Pulmonary artery endothelial cell (primary cell): ENCODE measurements around the gene RSPO1. TPM values are rescaled to one million over a fixed set of nuclear protein-coding genes. Genes with fewer than 3 reads are reported as not detected.

Experiments used
- DNase-seq: peaks from one replicate; pipeline ENCODE4 v3.0.0-alpha.2; 2011; ENCODE audit warnings: low read depth, low spot score
- total RNA-seq: library from RNA; depleted of rRNA; stranded (reverse); fragments of >200 nt; gene quantifications from 2 replicates; pipeline ENCODE4 v1.2.3, GENCODE V29; 2014

The RSPO1 gene
- total RNA-seq, 1 donor from 2014 or later, result not detected

DNA sequence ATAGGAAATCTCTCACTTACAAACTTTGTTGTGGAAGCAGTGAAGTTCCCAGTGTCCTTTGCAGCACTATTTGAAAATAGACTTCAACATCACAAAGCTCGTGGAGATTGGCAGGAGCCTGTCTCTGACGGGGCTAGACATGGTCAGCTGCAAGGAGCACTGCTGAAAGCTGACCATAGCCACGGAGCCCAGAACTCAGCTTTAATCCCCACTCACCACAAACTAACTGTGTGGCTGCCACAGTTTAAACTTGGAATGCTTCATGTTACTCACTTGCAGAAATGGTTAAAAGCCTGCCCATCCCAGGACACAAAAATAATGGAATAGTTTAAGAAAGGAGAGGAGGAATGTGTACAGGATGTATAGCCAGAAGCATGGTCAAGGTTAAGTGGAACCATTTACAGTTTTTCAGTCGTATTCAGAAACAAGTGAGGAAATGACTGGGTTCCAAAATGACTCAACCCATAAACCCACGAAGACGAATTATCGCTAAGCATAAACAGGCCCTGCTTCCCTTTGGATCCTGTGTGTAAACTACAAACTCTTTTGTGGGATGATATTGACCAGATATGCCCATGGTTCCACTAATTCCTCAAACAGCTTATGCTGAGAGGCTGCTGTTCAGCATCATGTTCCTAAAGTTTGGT is 59.7 kb downstream of the RSPO1 start:
- no peak for DNase-seq

DNA sequence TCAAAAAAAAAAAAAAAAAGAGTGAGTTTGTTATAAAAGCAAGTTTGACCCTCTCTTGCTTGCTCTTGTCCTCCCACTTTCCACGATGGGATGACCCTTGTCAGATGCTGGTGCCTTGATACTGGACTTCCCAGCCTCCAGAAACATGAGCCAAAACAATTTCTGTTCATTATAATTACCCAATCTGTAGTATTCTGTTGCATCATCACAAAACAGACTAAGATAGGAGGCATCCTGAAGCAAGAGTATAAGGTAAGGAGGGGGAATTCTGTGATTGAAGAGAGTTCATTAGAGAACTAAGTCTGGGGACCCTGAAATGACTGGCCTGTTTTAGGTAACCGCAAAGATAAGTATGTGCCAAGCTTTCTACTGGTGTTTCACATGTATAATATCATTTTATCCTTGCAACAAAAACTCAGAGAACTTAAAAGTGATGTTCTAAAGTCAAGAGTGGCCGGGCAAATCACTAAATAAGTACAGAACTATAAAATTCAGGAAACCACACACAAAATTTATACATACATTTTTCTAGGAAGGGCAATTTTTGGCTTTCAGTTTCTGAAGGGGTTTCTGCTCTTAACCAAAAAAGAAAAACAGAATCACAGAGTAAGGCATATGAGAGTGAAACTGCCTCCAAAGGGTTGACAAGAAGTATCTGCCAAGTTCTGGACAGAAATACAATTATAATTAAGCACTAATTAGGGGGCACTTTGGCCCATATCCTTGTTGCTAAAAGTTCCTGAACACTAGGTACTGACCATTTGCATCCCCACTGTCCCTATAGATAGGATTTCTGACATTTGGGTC is 64.0 kb downstream of the RSPO1 start:
- no peak for DNase-seq

DNA sequence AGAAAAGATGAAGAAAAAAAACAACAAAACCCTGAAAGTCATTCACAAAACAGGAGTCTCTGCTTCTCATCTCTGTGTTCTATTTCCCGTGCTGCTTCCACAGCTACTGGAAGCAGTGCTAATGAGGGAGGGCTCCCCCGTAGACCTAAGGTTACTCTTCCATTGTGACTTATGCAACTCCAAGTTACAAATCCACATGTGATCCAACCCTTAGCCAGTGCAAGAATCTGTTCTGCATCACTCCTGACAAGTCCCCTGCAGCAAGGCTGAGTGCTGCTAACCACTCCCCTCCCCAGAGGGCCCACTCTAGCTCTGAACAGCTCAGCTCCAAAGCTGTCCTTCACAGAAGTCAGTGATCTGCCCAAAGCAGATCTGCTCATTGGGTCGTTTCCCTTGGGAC is 67.7 kb downstream of the RSPO1 start:
- DNase-seq, result no peak

DNA sequence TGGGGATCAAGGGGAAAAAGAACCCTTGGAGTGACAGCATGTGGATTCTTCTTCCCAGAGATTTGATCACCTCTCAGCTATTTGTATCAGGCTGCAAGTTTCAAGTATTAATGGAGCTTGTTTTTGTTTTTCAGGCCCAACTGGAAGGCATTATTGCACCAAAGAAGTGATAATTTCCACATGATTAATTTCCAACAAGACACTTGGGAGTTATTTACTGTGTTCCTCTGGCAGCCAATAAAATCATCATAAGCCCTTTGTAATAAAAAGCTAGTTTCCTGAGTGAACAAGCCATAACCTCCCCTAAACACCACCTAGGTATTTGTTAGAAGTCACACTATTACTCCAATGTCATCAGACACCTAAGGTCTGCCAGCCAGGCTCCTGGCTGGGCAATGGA is 69.8 kb downstream of the RSPO1 start:
- DNase-seq, result no peak

DNA sequence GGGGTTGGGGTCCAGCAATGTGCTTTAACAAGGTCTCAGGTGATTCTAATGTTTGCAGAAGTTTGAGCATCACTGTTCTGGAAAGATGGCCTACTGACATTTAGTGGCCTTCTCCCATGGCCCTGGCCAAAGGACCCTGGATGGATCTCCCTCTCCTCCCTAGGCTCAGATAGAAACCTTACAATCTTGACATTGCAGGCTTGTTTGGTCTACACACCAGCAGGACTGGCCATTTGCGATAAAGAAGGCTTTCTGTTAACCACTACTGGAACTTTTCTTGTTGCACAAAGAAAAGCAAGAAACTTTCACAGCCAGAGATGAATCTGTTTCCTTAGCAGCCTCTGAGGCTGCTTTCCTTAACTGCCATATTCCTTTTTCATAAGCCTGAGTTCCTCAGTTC is 71.7 kb downstream of the RSPO1 start:
- DNase-seq, result no peak

Other genes starting within 250 kb of the RSPO1 start
- gene ZC3H12A, start 160.3 kb downstream of the RSPO1 start, total RNA-seq, result 5.7 and 6.3 TPM in 2 replicates
- gene MEAF6, start 120.1 kb downstream of the RSPO1 start, total RNA-seq, result 41.0 and 54.5 TPM in 2 replicates
- gene SNIP1, start 80.6 kb downstream of the RSPO1 start, total RNA-seq, result 15.5 and 23.5 TPM in 2 replicates
- 2.0 and 3.2 TPM in 2 replicates for gene DNALI1, start 78.0 kb downstream of the RSPO1 start, total RNA-seq
- gene GNL2, start 39.0 kb downstream of the RSPO1 start, total RNA-seq, result 99.7 and 108 TPM in 2 replicates
- gene CDCA8, start 57.6 kb upstream of the RSPO1 start, total RNA-seq, result 8.6 and 22.2 TPM in 2 replicates
- not detected in 2 replicates for gene EPHA10, start 130.2 kb upstream of the RSPO1 start, total RNA-seq
- 0.40 and 0.88 TPM in 2 replicates for gene MANEAL, start 159.0 kb upstream of the RSPO1 start, total RNA-seq
- gene C1orf122, start 172.9 kb upstream of the RSPO1 start, total RNA-seq, result 15.9 and 16.4 TPM in 2 replicates
- 23.9 and 25.8 TPM in 2 replicates for gene YRDC, start 173.3 kb upstream of the RSPO1 start, total RNA-seq
- 2.2 and 3.7 TPM in 2 replicates for gene MTF1, start 224.7 kb upstream of the RSPO1 start, total RNA-seq